H1 (cell line): ENCODE measurements around the gene AOPEP. TPM values are rescaled to one million over a fixed set of nuclear protein-coding genes. Genes with fewer than 3 reads are reported as not detected.

Experiments used
- ASH2L ChIP-seq: fragments of 200-600, 300-600 bp; sonication (generic); IDR thresholded peaks from one replicate; pipeline ENCODE4 v1.7.1; 2017; ENCODE audit warnings: low read length
- ATF2 ChIP-seq: IDR thresholded peaks from 2 replicates; pipeline ENCODE4 v1.6.1; 2012; ENCODE audit warnings: low read length, inconsistent platforms
- CHD7 ChIP-seq: fragments of 300-600 bp; sonication (generic); IDR thresholded peaks from 2 replicates; pipeline ENCODE4 v1.7.1; 2012; ENCODE audit warnings: low read length, moderate library complexity, mild to moderate bottlenecking, inconsistent platforms; ENCODE audit not compliant: insufficient replicate concordance
- MAX ChIP-seq: IDR thresholded peaks from 2 replicates; pipeline ENCODE4 v1.6.1; 2012; ENCODE audit warnings: inconsistent platforms
- RFX5 ChIP-seq: IDR thresholded peaks from 2 replicates; pipeline ENCODE4 v1.6.1; 2011; ENCODE audit warnings: low read depth, low read length, improper control_type of control experiment, borderline replicate concordance
- SAP30 ChIP-seq: fragments of 300-600 bp; sonication (generic); IDR thresholded peaks from 2 replicates; pipeline ENCODE4 v1.7.1; 2012; ENCODE audit warnings: low read length, moderate library complexity, mild to moderate bottlenecking, inconsistent platforms; ENCODE audit not compliant: insufficient read depth, insufficient replicate concordance
- SRF ChIP-seq: IDR thresholded peaks from 2 replicates; pipeline ENCODE4 v1.6.1; 2011; ENCODE audit warnings: mild to moderate bottlenecking, low read depth, low read length, moderate library complexity
- TAF7 ChIP-seq: optimal IDR thresholded peaks from 2 replicates; pipeline ENCODE3; 2011; ENCODE audit warnings: low read depth, mild to moderate bottlenecking, inconsistent platforms, low read length, moderate library complexity, borderline replicate concordance
- TCF12 ChIP-seq: IDR thresholded peaks from 2 replicates; pipeline ENCODE4 v1.6.1; 2011; ENCODE audit warnings: low read depth, mild to moderate bottlenecking, low read length
- polyA plus RNA-seq, 7 experiments: library from polyadenylated mRNA; depleted of rRNA in 3 of 7; stranded (reverse) in 5 of 7; unstranded in 2 of 7; fragments of >200 nt in 5 of 7; fragments of 200-250 nt in 2 of 7; gene quantifications; 1 replicate in 5 of 7; 2 replicates in 1 of 7; 4 replicates in 1 of 7; pipeline versions ENCODE4 v1.2.1 to v1.2.3, GENCODE V29; 2011 to 2013; ENCODE audit warnings: missing spikeins in 2 of 7, mixed read lengths in 2 of 7
- total RNA-seq: library from RNA; stranded (reverse); fragmentation: NEBNext Ultra II Directional; extraction: Animal tissue kit (Norgen Biotek cat#: 25700); gene quantifications from 2 replicates; pipeline ENCODE4 v1.2.1, GENCODE V29; 2021

Gene AOPEP
- total and polyA plus RNA-seq, 2 of the 8 experiments (the other 6 are each of a cell fraction or from before 2014, with no cell fraction given), result 6.1 to 14.3 TPM

GRCh38 chr9:95057101-95057500 is 330.6 kb downstream of the AOPEP start (continued):
- TF ChIP-seq CHD7 (no peak), ATF2 (no peak), MAX (no peak), RFX5 (no peak), TAF7 (no peak), TCF12 (no peak), SRF (no peak), ASH2L (no peak), SAP30 (no peak)
